IPS DF 4.7 (cell line): ENCODE measurements around the gene CD151.

Source experiments
- DNase-seq: peaks from one replicate; pipeline ENCODE4 v3.0.0-alpha.2; 2013; ENCODE audit warnings: low spot score; ENCODE audit errors: extremely low read depth

CD151 gene

GRCh38 chr11:858053-858761 is 25.5 kb downstream of the CD151 start:
- DNase-seq = no peak

GRCh38 chr11:858762-859339 is 26.1 kb downstream of the CD151 start:
- no peak for DNase-seq

- no peak for DNase-seq
These were observed 26.8 kb downstream of the CD151 start for GRCh38 chr11:859394-860131.

- DNase-seq = no peak
These were observed 27.7 kb downstream of the CD151 start for GRCh38 chr11:860234-861104.

GRCh38 chr11:861105-861479 is 28.3 kb downstream of the CD151 start:
- DNase-seq = no peak

- DNase-seq = no peak
These were observed 29.4 kb downstream of the CD151 start for GRCh38 chr11:862081-862661.

- no peak for DNase-seq
These were observed 29.9 kb downstream of the CD151 start for GRCh38 chr11:862696-863022.

GRCh38 chr11:863023-863909 is 30.5 kb downstream of the CD151 start:
- no peak for DNase-seq

GRCh38 chr11:863910-864827 is 31.4 kb downstream of the CD151 start:
- DNase-seq = no peak

GRCh38 chr11:864898-865297 is 32.1 kb downstream of the CD151 start:
- DNase-seq = no peak

- no peak for DNase-seq
These were observed 33.0 kb downstream of the CD151 start for GRCh38 chr11:865462-866430.

- no peak for DNase-seq
These were observed 33.7 kb downstream of the CD151 start for GRCh38 chr11:866481-866880.

- DNase-seq = no peak
These were observed 35.2 kb downstream of the CD151 start for GRCh38 chr11:867856-868358.

GRCh38 chr11:868394-868793 is 35.6 kb downstream of the CD151 start:
- no peak for DNase-seq

GRCh38 chr11:868802-869201 is 36.0 kb downstream of the CD151 start:
- DNase-seq = no peak

- DNase-seq = no peak
These were observed 36.8 kb downstream of the CD151 start for GRCh38 chr11:869399-870126.

GRCh38 chr11:870127-870413 is 37.3 kb downstream of the CD151 start:
- no peak for DNase-seq

GRCh38 chr11:870418-870817 is 37.7 kb downstream of the CD151 start:
- DNase-seq = no peak
